ENCODE measurements around the gene ARPC2.

ARPC2 gene

DNA sequence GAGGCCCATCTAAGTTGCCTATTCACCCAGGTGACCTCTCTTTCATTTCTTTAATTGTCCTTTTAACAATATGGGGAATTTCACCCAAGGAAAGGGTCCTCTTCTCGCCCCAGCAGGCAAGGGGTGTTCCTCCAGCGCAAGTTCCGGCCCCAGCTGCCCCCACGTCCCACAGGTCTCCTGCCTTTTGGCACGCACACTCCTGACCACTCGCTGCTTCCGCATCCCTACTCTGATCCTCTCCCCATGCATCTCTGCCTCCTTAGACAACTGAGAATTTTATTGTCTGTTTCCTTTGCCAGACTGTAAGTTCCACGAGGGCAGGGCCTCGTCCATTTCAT, 684 bp upstream of the ARPC2 start:
- in situ Hi-C loops (cut with HindIII; ENCODE audit: low sequenced_read_pairs): no loop called here

DNA sequence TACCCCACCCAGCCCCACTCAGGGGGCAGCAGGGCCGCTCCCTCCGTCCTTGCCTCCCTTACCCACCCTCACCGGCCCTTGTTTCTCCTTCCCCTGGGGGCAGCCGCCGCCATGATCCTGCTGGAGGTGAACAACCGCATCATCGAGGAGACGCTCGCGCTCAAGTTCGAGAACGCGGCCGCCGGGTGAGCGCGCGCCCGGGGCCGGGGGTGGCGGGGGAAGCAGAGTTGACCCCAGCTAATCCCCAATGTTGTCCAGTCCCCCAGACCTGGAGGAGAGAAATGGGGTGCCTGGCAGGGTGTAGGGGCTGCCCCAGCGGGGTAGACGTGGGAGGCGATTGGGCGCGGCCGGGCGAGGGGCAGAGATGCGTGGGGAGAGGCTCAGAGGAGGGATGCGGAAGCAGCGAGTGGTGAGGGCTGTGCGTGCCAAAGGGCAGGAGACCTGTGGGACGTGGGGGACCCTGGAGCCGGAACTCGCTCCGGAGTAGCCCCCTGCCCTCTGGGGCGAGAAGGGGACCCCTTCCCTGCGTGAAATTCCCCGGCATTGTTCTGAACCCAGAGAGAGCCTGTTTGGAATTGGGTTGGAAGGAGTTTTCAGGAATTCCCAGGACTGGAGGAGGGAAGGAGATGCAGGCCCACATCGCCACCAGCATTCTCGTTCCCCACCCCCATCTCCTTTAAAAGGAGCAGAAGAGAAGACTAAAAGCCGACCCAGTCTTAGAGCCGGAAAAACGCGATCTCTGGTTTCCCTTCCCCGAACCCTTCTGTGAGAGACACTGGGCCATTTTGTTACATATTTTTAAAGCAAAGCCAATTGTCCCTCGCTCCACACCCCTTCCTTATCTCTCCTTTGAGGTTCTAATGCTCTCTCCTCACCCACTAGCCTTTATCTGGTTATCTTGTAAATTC, 625 bp downstream of the ARPC2 start:
- in situ Hi-C loops (cut with HindIII; ENCODE audit: low sequenced_read_pairs): no loop called here

DNA sequence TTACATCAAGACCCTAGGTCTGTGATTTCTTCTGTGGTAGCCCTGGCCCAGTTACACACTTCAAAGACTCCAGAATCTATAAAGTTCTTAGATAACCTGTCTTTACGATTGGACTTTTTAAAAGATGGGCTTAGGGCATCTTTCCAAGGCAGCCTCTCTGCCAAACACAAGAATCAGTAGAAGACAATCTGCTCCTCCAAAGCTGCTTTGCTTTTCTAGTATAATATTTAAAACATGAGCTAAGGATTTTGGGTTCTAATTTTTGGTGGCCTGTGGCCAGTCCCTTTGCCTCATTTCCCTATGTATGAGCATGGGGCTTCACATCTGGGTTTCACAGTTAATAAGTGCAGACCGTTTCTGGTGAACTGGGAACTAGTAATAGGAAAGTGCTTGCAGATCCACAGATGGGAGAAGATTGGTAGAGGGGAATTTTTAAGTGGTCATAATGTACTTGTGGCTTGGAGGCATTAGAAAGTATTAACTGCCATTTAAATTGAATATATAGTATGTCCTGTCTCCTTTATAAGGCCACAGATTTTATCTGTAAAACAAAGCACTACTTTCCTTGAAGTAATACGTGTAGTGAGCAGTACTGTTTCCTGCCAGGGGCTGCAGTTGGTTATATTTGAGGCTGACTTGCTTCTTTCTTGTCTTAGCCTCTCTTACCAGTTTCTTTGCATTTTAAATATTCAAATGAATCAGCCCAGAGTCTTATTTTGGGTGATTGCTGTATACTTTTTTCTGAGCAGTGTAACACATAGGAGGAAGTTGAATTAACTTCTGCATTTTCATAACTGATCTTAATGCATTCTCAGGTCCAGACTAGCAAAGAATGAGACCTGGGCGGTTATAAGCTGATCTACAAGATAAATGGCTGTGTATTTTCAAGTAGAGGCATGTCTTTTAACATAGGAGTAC, 1.5 kb downstream of the ARPC2 start:
- in situ Hi-C loops (cut with HindIII; ENCODE audit: low sequenced_read_pairs): no loop called here

DNA sequence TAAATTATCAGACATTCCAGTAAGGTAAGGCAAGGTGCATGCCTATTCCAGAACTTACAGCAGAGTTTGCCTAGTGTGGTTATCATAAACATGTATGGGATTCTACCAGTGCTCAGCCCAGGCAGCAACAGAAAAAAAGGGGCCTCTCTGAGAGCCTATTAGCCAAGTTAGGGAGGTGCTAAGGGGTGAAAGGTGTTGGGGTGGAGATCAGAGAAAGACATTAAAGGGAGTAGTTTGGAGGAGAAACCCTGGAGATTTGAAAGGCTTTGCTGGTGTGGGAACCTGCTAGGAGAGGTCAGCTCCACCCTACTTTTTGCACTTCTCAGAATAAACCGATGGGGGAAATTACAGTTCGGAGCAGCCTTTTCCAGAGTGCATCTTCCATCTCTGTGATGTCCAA, 2.9 kb downstream of the ARPC2 start:
- in situ Hi-C loops (cut with HindIII; ENCODE audit: low sequenced_read_pairs): no loop called here

DNA sequence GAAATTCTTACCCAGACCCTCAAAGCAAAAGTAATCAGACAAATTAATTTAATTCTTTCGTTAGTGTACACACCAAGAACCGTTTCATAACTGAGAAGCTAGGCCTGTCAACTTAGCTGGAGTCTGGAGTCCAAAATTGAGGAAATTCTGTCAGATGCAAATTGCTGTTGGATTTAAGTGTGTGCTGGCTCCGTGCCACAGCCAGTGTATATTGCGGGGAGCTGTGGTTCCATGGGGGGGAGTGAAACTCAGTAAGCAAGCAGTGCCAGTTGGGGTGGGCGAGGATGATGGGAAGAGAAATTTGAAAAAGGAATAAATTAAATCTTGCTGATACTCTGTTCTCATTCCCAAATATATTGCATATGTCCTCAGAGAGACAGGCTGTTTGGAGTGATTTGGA, 4.0 kb downstream of the ARPC2 start:
- in situ Hi-C loops (cut with HindIII; ENCODE audit: low sequenced_read_pairs): no loop called here

- in situ Hi-C loops (cut with HindIII; ENCODE audit: low sequenced_read_pairs): no loop called here
Observed at GRCh38 chr2:218223046-218223445, 6.1 kb downstream of the ARPC2 start.

DNA sequence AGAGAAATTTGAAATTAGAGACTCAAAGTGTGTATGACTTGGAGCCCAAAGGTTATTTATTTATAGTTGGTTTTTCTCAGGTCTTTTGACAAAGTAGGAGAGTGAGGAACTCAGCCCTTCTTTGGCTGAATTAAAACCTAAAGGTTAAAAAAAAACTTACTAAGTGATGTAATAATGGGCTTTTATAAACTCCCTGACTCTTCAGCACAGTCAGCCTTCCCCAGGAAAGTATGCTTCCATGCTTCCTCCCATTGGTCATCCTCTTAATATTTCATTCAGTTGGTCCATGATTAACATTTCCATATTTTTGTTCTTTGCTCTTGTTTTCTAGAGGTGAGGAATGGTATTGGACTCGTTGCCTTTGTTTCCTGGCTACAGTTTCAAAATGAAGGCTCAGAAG, 7.2 kb downstream of the ARPC2 start:
- in situ Hi-C loops (cut with HindIII; ENCODE audit: low sequenced_read_pairs): no loop called here

GRCh38 chr2:218226903-218227302, 9.9 kb downstream of the ARPC2 start:
- in situ Hi-C loops (cut with HindIII; ENCODE audit: low sequenced_read_pairs): no loop called here

DNA sequence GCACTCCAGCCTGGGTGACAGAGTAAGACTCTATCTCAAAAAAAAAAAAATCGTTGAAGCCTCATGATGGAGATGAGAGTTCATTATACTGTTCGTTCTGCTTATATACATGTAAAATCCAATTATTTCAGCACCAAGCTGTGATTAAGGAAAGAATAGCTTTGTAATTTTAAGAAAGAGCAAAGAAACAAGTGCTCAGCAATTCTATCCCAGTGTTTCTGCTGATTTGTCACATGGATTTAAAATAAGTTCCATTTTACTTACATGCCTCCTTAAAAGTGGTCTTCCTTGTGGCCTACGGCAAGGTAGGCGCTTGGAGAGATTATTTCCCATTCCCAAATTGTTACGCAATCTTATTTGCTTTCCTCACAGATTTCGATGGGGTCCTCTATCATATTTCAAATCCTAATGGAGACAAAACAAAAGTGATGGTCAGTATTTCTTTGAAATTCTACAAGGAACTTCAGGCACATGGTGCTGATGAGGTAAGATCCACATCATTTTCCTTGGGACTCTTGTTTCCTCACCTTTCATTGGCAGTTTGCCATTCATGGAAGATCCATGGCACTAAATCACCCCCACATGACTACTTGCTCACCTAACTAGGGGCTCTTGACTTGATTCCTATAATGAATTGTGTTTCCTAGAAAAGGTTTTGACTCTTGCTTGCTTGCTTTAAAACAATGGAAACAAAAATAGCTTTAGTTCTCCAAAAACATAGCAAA, 11.5 kb downstream of the ARPC2 start:
- in situ Hi-C loops (cut with HindIII; ENCODE audit: low sequenced_read_pairs): no loop called here

GRCh38 chr2:218229239-218229638, 12.2 kb downstream of the ARPC2 start:
- in situ Hi-C loops (cut with HindIII; ENCODE audit: low sequenced_read_pairs): no loop called here

DNA sequence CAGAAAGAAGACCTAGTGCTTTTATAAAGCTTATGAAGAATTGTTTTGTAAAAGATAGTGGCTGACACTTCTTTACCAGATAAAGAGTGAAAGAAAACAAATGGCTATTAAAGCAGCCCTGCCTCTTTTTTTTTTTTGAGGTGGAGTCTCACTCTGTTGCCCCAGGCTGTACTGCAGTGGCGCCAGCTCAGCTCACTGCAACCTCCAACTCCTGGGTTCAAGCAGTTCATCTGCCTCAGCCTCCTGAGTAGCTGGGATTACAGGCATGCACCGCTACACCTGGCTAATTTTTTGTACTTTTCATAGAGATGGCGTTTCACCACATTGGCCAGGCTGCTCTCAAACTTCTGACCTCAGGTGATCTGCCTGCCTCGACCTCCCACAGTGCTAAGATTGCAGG, 12.9 kb downstream of the ARPC2 start:
- in situ Hi-C loops (cut with HindIII; ENCODE audit: low sequenced_read_pairs): no loop called here

- in situ Hi-C loops (cut with HindIII; ENCODE audit: low sequenced_read_pairs): no loop called here
Observed at GRCh38 chr2:218230882-218231281, 13.9 kb downstream of the ARPC2 start.

- in situ Hi-C loops (cut with HindIII; ENCODE audit: low sequenced_read_pairs): no loop called here
Observed at GRCh38 chr2:218233543-218233942, 16.6 kb downstream of the ARPC2 start.

DNA sequence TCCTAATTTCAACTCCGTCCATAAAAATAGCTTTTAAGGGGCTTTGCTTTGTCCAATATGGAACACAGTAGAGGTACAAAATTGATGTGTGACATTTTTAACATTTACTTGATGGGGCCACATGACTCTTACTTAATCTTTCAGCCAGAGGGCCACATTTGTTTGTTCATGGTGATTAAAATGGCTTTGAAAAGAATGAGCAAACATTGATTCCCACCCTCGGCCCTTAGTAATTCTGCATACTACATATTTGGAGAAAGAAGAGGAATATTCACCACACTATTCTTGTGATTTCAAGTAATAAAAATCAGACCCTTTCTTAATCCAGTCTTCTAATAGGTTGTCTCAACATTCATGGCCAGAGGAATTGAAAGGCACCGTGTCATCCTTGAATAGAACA, 17.5 kb downstream of the ARPC2 start:
- in situ Hi-C loops (cut with HindIII; ENCODE audit: low sequenced_read_pairs): no loop called here

- in situ Hi-C loops (cut with HindIII; ENCODE audit: low sequenced_read_pairs): no loop called here
Observed at GRCh38 chr2:218235017-218235416, 18.0 kb downstream of the ARPC2 start.

- in situ Hi-C loops (cut with HindIII; ENCODE audit: low sequenced_read_pairs): no loop called here
Observed at GRCh38 chr2:218236829-218237228, 19.8 kb downstream of the ARPC2 start.

- in situ Hi-C loops (cut with HindIII; ENCODE audit: low sequenced_read_pairs): no loop called here
Observed at GRCh38 chr2:218238887-218239286, 21.9 kb downstream of the ARPC2 start.

DNA sequence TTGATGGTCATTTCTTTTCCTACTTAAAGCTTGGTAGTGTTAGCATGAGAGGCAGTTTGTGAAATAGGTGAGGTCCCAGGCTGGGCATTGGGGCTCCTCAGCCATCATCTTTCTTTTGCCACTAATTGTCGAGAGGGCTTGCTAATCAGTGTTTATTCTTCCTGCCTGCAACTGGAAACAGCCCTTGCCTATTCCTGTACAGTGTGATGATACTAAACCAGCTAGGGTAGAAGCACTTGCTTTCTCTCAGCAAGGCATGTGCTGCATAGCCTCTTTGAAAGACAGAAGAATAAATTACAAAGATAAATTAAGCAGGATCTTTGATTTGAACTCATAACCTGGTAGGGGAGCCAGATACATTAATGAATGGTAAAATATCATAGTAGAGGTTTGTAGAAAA, 27.2 kb downstream of the ARPC2 start:
- in situ Hi-C loops (cut with HindIII; ENCODE audit: low sequenced_read_pairs): no loop called here

GRCh38 chr2:218244665-218245064, 27.7 kb downstream of the ARPC2 start:
- in situ Hi-C loops (cut with HindIII; ENCODE audit: low sequenced_read_pairs): no loop called here

- in situ Hi-C loops (cut with HindIII; ENCODE audit: low sequenced_read_pairs): no loop called here
Observed at GRCh38 chr2:218245214-218245613, 28.2 kb downstream of the ARPC2 start.

DNA sequence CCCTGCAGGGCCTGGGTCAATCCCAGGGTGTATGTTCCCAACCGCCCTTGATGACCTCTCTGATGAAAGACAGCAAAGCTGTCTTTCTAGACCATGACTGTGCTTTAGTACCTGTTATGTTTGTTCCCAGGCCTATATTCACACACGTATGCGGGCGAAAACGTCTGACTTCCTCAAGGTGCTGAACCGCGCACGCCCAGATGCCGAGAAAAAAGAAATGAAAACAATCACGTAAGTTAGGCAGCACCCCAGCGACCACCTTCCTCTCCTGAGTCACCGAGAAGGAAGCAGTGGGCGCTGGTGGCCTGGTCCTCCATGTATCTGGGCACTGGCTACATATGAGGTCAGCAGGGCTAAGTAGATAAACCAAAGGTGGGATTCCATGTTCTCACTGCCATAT, 32.7 kb downstream of the ARPC2 start:
- in situ Hi-C loops (cut with HindIII; ENCODE audit: low sequenced_read_pairs): no loop called here
